ENCODE results near the gene ZNF446. TPM values are rescaled to one million over a fixed set of nuclear protein-coding genes. Genes with fewer than 3 reads are reported as not detected.
A peak's percentile ranks its signal among the peaks of the same experiment; 100 is the strongest.

Gene ZNF446
- 10 to 100 TPM; 15.2 to 30.0 (median 25.6) TPM for total RNA-seq

DNA sequence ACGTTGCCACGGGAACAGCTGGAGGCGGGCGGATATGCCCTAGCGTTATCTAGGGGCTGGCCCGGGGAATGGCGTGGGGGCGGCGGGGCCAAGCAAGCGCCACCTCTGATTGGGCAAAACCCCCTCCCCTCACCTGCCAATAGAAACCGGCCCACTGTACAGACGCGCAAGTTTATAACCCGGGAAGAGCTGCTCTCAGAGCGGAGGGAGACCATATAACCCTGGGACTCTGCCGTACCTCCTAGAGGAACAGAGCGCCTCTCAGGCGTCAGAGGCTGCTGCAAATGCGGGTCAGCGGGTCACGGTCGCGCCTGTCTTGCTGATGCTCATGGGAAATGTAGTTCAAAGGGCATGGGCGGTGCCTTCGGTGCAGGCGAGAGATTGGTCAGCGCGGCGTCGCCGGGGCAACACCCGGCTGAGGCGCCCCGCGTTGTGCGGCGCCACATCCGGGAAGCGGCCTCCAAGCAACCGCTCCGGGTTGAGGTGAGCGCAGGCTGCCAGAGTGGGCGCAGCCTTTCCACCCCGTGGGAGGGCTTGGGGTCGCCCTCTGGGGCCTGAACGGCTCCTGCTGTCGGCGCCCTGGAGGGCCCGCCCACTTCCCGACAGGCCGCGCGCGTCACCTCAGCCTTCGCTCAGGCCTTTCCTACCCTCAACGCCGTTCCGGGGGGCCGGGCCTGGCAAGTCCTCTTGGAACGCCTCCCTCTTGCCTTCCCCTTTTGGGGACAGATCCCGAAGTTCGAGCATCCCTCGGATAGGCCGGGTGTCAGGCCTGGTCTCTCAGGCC is at the start of gene ZNF446:
Gene ZNF446 (plus strand): TSS at position 639 of the 784 bp plus-strand sequence. CDS start 867 bp downstream, outside the sequence.
- no peaks in the 10 kb centered on the region for H3K27me3 ChIP-seq
- H3K27ac ChIP-seq, result peak within 1 kb of the TSS; percentile 81 to 92 (median 85)
- peaks cover 16 to 21% of the 10 kb centered on the region in 2 donors for H3K4me1 ChIP-seq
- H3K9me3 ChIP-seq, result no peaks in the 10 kb centered on the region
- peak in 1 of 2 donors; percentile 62 for TF ChIP-seq POLR2A (IDR thresholded peaks at IDR 0.05)
- TF ChIP-seq, protein P1, sequence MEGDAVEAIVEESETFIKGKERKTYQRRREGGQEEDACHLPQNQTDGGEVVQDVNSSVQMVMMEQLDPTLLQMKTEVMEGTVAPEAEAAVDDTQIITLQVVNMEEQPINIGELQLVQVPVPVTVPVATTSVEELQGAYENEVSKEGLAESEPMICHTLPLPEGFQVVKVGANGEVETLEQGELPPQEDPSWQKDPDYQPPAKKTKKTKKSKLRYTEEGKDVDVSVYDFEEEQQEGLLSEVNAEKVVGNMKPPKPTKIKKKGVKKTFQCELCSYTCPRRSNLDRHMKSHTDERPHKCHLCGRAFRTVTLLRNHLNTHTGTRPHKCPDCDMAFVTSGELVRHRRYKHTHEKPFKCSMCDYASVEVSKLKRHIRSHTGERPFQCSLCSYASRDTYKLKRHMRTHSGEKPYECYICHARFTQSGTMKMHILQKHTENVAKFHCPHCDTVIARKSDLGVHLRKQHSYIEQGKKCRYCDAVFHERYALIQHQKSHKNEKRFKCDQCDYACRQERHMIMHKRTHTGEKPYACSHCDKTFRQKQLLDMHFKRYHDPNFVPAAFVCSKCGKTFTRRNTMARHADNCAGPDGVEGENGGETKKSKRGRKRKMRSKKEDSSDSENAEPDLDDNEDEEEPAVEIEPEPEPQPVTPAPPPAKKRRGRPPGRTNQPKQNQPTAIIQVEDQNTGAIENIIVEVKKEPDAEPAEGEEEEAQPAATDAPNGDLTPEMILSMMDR (IDR thresholded peaks at IDR 0.05), result no peak
- H3K4me3 ChIP-seq (replicated peaks in 1 of 3), result peak within 1 kb of the TSS; percentile 13 to 52 (median 37)
- H3K36me3 ChIP-seq, result peaks cover 13 to 21% of the 10 kb centered on the region in 2 donors
- WGBS, 2 donors, result 1 to 2% methylated on average over 25 to 29 of the region's 64 CpGs
- peak; percentile 97 to 98 for DNase-seq
- intact Hi-C loops (cut with DNase I), result no loop called here

DNA sequence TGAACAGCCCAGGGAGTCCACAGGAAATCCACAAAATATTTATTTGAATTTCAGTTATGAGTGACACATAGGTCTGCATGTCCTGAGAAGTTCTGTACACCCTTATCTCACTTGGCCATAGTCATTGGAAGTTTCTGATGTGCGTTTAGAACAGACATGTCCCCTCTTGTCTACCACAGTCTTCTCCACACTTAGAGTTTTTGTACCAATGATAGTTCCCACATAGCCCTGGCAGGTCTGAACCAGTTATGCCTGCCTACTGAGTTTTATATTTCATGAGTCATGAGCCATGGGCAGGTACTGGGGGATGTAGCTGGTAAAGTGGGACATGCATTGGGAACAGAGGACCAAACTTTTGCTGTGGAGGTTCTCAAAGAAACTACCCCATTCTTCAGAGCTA is 47.5 kb upstream of the ZNF446 start:
- WGBS, 2 donors, result 89% methylated on average over 1 of the region's 1 CpG; no CpG with 5 or more reads in 1 of the 2 donors
- no peak for DNase-seq

DNA sequence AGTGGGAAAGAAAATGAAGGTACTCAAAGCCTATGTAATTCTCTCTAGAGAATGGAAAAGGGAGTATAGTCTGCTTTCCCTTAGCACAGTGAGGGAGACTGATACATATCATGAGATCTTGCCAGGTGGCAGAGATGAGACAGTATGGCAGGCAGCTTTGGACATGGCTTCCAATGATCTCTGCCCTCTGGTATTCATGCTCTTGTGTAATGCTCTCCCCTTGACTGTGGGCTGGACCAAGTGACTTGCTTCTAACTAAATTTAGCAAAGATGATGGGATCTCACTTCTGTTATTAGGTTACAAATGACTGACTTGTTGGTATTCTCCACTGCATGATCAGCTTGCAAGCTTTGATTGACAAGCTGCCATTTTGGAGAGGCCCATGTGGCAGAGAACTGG is 46.4 kb upstream of the ZNF446 start:
- H3K27ac ChIP-seq, result no peak overlapping the region
- no peak overlapping the region for H3K4me3 ChIP-seq (replicated peaks in 1 of 3)
- TF ChIP-seq, protein P1 (IDR thresholded peaks at IDR 0.05), result no peak
- TF ChIP-seq POLR2A (IDR thresholded peaks at IDR 0.05), result no peak
- H3K9me3 ChIP-seq, result peaks cover 6% of the 10 kb centered on the region
- H3K4me1 ChIP-seq, result no peaks in the 10 kb centered on the region
- no peak for DNase-seq
- H3K36me3 ChIP-seq, result peaks cover 17 to 20% of the 10 kb centered on the region in 2 donors
- intact Hi-C loops (cut with DNase I), result no loop called here
- no peaks in the 10 kb centered on the region for H3K27me3 ChIP-seq

More for the DNA sequence above, 47.5 kb upstream of the ZNF446 start:
- Histone ChIP-seq H3K4me1 (no peaks in the 10 kb centered on the region), H3K4me3 (replicated peaks in 1 of 3) (no peak overlapping the region), H3K9me3 (no peaks in the 10 kb centered on the region), H3K36me3 (peaks cover 5 to 9% of the 10 kb centered on the region in 2 donors), H3K27me3 (no peaks in the 10 kb centered on the region), H3K27ac (no peak overlapping the region)
- TF ChIP-seq, protein P1 (IDR thresholded peaks at IDR 0.05), result no peak
- no peak for TF ChIP-seq POLR2A (IDR thresholded peaks at IDR 0.05)
- intact Hi-C loops (cut with DNase I), result no loop called here

DNA sequence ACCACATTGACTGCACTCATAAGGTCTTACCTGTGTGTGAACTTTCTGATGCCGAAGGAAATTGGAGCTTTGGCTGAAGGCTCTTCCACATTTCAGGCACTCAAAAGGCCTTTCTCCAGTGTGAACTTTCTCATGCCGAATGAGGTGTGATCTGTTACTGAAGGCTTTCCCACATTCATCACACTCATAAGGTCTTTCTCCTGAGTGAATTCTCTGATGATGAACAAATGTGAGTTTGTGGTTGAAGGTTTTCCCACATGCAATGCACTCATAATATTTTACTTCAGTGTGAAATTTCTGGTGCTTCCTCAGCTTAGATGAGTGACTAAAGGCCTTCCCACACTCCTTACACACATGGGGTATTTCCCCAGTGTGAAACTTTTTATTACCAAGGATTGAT is 41.9 kb upstream of the ZNF446 start:
- Histone ChIP-seq H3K27ac (no peak overlapping the region), H3K27me3 (no peaks in the 10 kb centered on the region), H3K36me3 (peaks cover 46 to 48% of the 10 kb centered on the region in 2 donors), H3K4me1 (peaks cover 4 to 5% of the 10 kb centered on the region in 2 donors), H3K4me3 (replicated peaks in 1 of 3) (no peak overlapping the region), H3K9me3 (peaks cover 12% of the 10 kb centered on the region)
- 95 to 100% methylated on average over 2 of the region's 2 CpGs for WGBS, 2 donors
- DNase-seq, result no peak
- intact Hi-C loops (cut with DNase I), result no loop called here
- TF ChIP-seq, protein P1 (IDR thresholded peaks at IDR 0.05), result no peak
- TF ChIP-seq POLR2A (IDR thresholded peaks at IDR 0.05), result no peak

All from thyroid gland (tissue), 4 donors.